GM23338 (cell line): ENCODE results near the gene MYBPC2.

ENCODE experiments used
- CREB1 ChIP-seq: fragments of 250-450 bp; sonication (Bioruptor Pico); IDR thresholded peaks from 2 replicates; pipeline ENCODE4 v1.5.0; 2020; ENCODE audit warnings: low read depth, mild to moderate bottlenecking, moderate library complexity
- CTCF ChIP-seq, 2 experiments: fragments of 200-600 bp in 1 of 2; sonication (generic) in 1 of 2; conservative IDR thresholded peaks; 2 replicates each; pipeline versions ENCODE4 v1.5.1 to v1.6.1; 2016 to 2017; ENCODE audit warnings: antibody characterized with exemption in 2 of 2, low read depth in 2 of 2, mild to moderate bottlenecking in 2 of 2, moderate library complexity in 1 of 2
- ETS1 ChIP-seq: IDR thresholded peaks from 2 replicates; pipeline ENCODE4 v1.6.1; 2016; ENCODE audit warnings: antibody characterized with exemption
- EZH2 ChIP-seq: fragments of 200-600 bp; sonication (generic); IDR thresholded peaks from one replicate; pipeline ENCODE4 v1.8.0; 2017; ENCODE audit warnings: antibody characterized with exemption, mild to moderate bottlenecking, low read depth; ENCODE audit not compliant: unreplicated experiment
- EZH2phosphoT487 ChIP-seq: fragments of 200-600 bp; sonication (generic); IDR thresholded peaks from one replicate; pipeline ENCODE4 v1.8.1; 2018; ENCODE audit warnings: antibody characterized with exemption; ENCODE audit not compliant: unreplicated experiment
- JUNB ChIP-seq: IDR thresholded peaks from one replicate; pipeline ENCODE4 v1.6.1; 2016; ENCODE audit warnings: antibody characterized with exemption; ENCODE audit not compliant: unreplicated experiment
- NANOG ChIP-seq: IDR thresholded peaks from 2 replicates; pipeline ENCODE4 v1.6.1; 2016; ENCODE audit warnings: antibody characterized with exemption, borderline replicate concordance
- POLR2AphosphoS5 ChIP-seq: IDR thresholded peaks from 2 replicates; pipeline ENCODE4 v1.6.1; 2016; ENCODE audit warnings: antibody characterized with exemption, low read depth
- REST ChIP-seq: IDR thresholded peaks from one replicate; pipeline ENCODE4 v1.6.1; 2018; ENCODE audit warnings: antibody characterized with exemption; ENCODE audit not compliant: unreplicated experiment
- STAT1 ChIP-seq: IDR thresholded peaks from one replicate; pipeline ENCODE4 v1.6.1; 2016; ENCODE audit warnings: antibody characterized with exemption; ENCODE audit not compliant: unreplicated experiment
- ZNF114 ChIP-seq: fragments of 250-450 bp; sonication (Bioruptor Pico); IDR thresholded peaks from 2 replicates; pipeline ENCODE4 v1.5.0; 2020; ENCODE audit warnings: mild to moderate bottlenecking, moderate library complexity
- ZNF331 ChIP-seq: fragments of 250-450 bp; sonication (Bioruptor Pico); IDR thresholded peaks from 2 replicates; pipeline ENCODE4 v1.5.0; 2020; ENCODE audit warnings: low read depth, mild to moderate bottlenecking, moderate library complexity
- ZNF462 ChIP-seq: fragments of 250-450 bp; sonication (Bioruptor Pico); IDR thresholded peaks from 2 replicates; pipeline ENCODE4 v1.5.0; 2020; ENCODE audit warnings: mild to moderate bottlenecking, moderate library complexity

GRCh38 chr19:50492303-50493052 lies 59.8 kb downstream of the MYBPC2 start:
- no peak for TF ChIP-seq POLR2AphosphoS5
- no peak; a peak in 2 of 4 replicates for TF ChIP-seq CTCF (conservative IDR thresholded peaks at IDR 0.05; ENCODE audit: low read depth in 2 of 2)
- TF ChIP-seq REST = no peak
- TF ChIP-seq EZH2 = no peak
- TF ChIP-seq CREB1 (CRISPR knock-in tag) = no peak
- no peak for TF ChIP-seq JUNB
- TF ChIP-seq EZH2phosphoT487 = no peak
- no peak for TF ChIP-seq ZNF462
- no peak for TF ChIP-seq ZNF114
- no peak for TF ChIP-seq NANOG
- TF ChIP-seq STAT1 = no peak
- no peak for TF ChIP-seq ETS1
- no peak for TF ChIP-seq ZNF331 (CRISPR knock-in tag)
